Transverse colon (tissue), 3 donors: ENCODE results near the gene GSAP.

Source experiments
- POLR2A ChIP-seq: fragments of 450-650 bp; IDR thresholded peaks from one replicate; pipeline ENCODE4 v1.6.1; 2016; ENCODE audit warnings: antibody characterized with exemption, mild to moderate bottlenecking, moderate library complexity
- TF ChIP-seq, protein P1 (sequence below), 5 experiments: fragments of 200-600 bp in 3 of 5; fragments of 450-650 bp in 2 of 5; sonication (generic) in 3 of 5; IDR thresholded peaks; 1 replicate in 2 of 5; 2 replicates in 3 of 5; pipeline ENCODE4 v1.5.1; 2016 to 2017; ENCODE audit warnings: antibody characterized with exemption in 5 of 5, inconsistent platforms in 3 of 5, mild to moderate bottlenecking in 2 of 5, moderate library complexity in 1 of 5

DNA sequence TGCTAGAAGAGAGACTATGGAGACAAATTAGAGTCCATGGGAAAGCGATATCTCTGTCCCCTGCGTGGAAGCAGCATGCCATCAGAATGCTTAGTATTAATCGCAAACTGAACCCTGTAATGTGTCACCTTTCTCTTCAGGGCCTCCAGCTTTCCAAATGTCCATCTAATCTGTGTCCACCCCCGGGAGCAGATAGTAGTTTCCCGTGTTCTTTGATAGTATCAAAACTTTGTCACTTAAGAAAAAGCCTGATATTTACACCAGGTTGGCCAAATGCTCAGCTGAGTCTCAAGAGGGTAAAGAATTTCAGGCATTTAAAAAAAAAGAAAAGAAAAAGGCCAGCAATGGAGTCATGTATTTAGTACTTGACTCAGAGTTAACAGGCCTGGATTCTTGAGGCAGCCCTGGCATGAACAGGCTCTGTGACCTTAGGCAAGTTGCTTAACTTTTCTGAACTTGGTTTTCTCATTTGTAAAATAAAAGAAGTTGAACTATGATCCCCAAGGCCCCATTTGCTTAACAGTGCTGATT is 10.4 kb upstream of the GSAP start:
- TF ChIP-seq, protein P1, sequence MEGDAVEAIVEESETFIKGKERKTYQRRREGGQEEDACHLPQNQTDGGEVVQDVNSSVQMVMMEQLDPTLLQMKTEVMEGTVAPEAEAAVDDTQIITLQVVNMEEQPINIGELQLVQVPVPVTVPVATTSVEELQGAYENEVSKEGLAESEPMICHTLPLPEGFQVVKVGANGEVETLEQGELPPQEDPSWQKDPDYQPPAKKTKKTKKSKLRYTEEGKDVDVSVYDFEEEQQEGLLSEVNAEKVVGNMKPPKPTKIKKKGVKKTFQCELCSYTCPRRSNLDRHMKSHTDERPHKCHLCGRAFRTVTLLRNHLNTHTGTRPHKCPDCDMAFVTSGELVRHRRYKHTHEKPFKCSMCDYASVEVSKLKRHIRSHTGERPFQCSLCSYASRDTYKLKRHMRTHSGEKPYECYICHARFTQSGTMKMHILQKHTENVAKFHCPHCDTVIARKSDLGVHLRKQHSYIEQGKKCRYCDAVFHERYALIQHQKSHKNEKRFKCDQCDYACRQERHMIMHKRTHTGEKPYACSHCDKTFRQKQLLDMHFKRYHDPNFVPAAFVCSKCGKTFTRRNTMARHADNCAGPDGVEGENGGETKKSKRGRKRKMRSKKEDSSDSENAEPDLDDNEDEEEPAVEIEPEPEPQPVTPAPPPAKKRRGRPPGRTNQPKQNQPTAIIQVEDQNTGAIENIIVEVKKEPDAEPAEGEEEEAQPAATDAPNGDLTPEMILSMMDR (IDR thresholded peaks at IDR 0.05) = no peak
- TF ChIP-seq POLR2A = no peak
